Testis (tissue), 3 donors: Measurements from ENCODE around the gene BTRC. TPM values are rescaled to one million over a fixed set of nuclear protein-coding genes. Genes with fewer than 3 reads are reported as not detected.

Experiments
- DNase-seq: peaks from one replicate; pipeline ENCODE4 v3.0.0-alpha.2; 2019
- H3K27ac ChIP-seq, 2 donors: fragments of 200-600 bp; sonication (generic); one replicate each; pipeline ENCODE4 v1.5.1; 2019
- H3K27me3 ChIP-seq: fragments of 200-600 bp; sonication (generic); one replicate; pipeline ENCODE4 v1.5.1; 2019
- H3K36me3 ChIP-seq: fragments of 200-600 bp; sonication (generic); one replicate; pipeline ENCODE4 v1.5.1; 2017; ENCODE audit warnings: low read depth; ENCODE audit errors: missing control alignments
- H3K4me1 ChIP-seq: fragments of 200-600 bp; sonication (generic); one replicate; pipeline ENCODE4 v1.5.1; 2019
- H3K4me3 ChIP-seq, 2 donors: fragments of 200-600 bp; sonication (generic); one replicate each; pipeline ENCODE4 v1.5.1; 2017 to 2019
- H3K9me3 ChIP-seq: fragments of 200-600 bp; sonication (generic); one replicate; pipeline ENCODE4 v1.5.1; 2017
- POLR2A ChIP-seq: fragments of 450-650 bp; IDR thresholded peaks from one replicate; pipeline ENCODE4 v1.6.1; 2017; ENCODE audit warnings: antibody characterized with exemption, mild to moderate bottlenecking, moderate library complexity
- WGBS, 2 donors: methylation state at CpG; one replicate each; pipeline ENCODE4 v1.1.5; 2018; 5-methylcytosine and 5-hydroxymethylcytosine counted together
- intact Hi-C: fragments of 100-400 bp; cut with DNase I; formaldehyde crosslinking; loops from one replicate; pipeline ENCODE4 v1.15.1; 2023; ENCODE audit warnings: low total_unique reads
- polyA plus RNA-seq: library from polyadenylated mRNA; stranded (reverse); fragments of 350-450 nt; fragmentation: Illumina TruSeq; extraction: RNeasy Lipid Tissue Mini Kit (QIAGEN cat#74804); gene quantifications from one replicate; pipeline ENCODE4 v1.2.3, GENCODE V29; 2014; ENCODE audit warnings: low read depth, low replicate concordance; ENCODE audit not compliant: insufficient read depth
- total RNA-seq, 2 donors: library from RNA; depleted of rRNA; stranded (reverse); fragments of >200 nt; gene quantifications; one replicate each; pipeline ENCODE4 v1.2.3, GENCODE V29; 2016
- TF ChIP-seq, protein P1 (sequence below), 3 experiments: fragments of 450-650 bp in 2 of 3; fragments of 200-600 bp in 1 of 3; sonication (generic) in 1 of 3; IDR thresholded peaks; one replicate each; pipeline ENCODE4 v1.5.1; 2016 to 2019; ENCODE audit warnings: antibody characterized with exemption in 3 of 3, mild to moderate bottlenecking in 2 of 3, moderate library complexity in 1 of 3

The BTRC gene
- total and polyA plus RNA-seq, 3 donors from 2014 or later, result 40.0 to 43.8 (median 41.0) TPM

DNA sequence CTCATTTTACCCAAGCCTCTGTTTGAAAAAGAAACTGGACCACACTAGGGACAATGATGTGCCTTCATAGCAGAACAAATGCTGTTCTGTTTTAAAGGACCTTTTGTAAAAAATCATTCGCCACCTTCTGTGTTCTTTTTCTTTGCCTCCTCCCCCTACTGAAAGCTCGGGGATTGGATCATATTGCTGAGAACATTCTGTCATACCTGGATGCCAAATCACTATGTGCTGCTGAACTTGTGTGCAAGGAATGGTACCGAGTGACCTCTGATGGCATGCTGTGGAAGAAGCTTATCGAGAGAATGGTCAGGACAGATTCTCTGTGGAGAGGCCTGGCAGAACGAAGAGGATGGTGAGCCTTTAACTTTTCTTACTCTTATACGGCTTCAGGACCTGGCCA, 171.9 kb downstream of the BTRC start:
- DNase-seq, result no peak
- no peak for TF ChIP-seq POLR2A
- TF ChIP-seq, protein P1, sequence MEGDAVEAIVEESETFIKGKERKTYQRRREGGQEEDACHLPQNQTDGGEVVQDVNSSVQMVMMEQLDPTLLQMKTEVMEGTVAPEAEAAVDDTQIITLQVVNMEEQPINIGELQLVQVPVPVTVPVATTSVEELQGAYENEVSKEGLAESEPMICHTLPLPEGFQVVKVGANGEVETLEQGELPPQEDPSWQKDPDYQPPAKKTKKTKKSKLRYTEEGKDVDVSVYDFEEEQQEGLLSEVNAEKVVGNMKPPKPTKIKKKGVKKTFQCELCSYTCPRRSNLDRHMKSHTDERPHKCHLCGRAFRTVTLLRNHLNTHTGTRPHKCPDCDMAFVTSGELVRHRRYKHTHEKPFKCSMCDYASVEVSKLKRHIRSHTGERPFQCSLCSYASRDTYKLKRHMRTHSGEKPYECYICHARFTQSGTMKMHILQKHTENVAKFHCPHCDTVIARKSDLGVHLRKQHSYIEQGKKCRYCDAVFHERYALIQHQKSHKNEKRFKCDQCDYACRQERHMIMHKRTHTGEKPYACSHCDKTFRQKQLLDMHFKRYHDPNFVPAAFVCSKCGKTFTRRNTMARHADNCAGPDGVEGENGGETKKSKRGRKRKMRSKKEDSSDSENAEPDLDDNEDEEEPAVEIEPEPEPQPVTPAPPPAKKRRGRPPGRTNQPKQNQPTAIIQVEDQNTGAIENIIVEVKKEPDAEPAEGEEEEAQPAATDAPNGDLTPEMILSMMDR (IDR thresholded peaks at IDR 0.05), result no peak
- Histone ChIP-seq H3K4me1 (no peaks in the 10 kb centered on the region), H3K27me3 (no peaks in the 10 kb centered on the region), H3K9me3 (no peaks in the 10 kb centered on the region), H3K27ac (no peak overlapping the region), H3K36me3 (no peaks in the 10 kb centered on the region), H3K4me3 (no peak overlapping the region)
- WGBS, 2 donors, result 68 to 80% methylated on average over 6 of the region's 6 CpGs
- intact Hi-C loops, result no loop called here

GRCh38 chr10:101529207-101529606, 175.2 kb downstream of the BTRC start:
- intact Hi-C loops, result no loop called here
- Histone ChIP-seq H3K4me1 (no peaks in the 10 kb centered on the region), H3K4me3 (no peak overlapping the region), H3K27me3 (no peaks in the 10 kb centered on the region), H3K36me3 (no peaks in the 10 kb centered on the region), H3K9me3 (no peaks in the 10 kb centered on the region), H3K27ac (no peak overlapping the region)
- no peak for DNase-seq
- 85 to 88% methylated on average over 1 of the region's 1 CpG for WGBS, 2 donors
- TF ChIP-seq, protein P1 (IDR thresholded peaks at IDR 0.05), result no peak
- no peak for TF ChIP-seq POLR2A

DNA sequence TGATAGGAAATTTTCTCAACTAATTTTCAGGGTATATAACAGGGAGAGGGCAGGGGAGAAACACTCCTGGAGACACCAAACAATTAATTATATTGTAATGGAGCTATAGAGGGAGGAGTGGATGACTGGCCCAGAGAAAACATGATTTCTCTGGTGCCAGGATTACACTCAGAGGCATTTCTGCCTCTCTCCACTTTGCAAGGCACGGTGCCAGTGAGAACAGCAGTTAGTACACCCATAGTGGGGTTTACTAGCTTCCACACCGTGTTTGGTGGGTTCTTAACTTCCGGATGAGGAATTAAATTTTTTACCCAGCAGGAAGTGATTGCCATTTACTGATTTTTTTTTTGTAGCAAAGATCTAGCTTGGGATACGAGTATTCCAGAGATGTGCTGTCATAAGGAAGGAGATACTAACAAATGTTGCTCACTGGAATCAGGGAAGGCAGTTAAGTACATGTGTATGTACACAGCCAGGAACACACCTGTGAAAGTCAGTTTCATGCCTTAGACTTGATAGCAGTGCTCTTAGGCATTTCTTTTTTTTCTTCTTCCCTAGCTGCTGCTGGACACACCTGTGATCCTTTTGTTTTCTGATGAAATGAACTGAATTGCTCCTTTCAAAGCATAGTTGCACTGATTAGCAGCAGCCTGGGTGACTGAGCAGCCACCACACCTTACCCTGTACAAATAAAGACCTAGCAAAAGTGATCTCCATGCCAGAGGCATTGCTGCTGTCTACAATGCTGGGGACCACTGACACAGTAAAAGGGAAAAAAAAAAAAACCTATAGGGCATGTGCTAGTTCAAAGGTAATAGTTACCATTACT, 176.0 kb downstream of the BTRC start:
- Histone ChIP-seq H3K27ac (no peak overlapping the region), H3K36me3 (no peaks in the 10 kb centered on the region), H3K4me3 (no peak overlapping the region), H3K27me3 (no peaks in the 10 kb centered on the region), H3K4me1 (no peaks in the 10 kb centered on the region), H3K9me3 (no peaks in the 10 kb centered on the region)
- WGBS, 2 donors, result 87 to 91% methylated on average over 4 of the region's 4 CpGs
- no peak for TF ChIP-seq POLR2A
- TF ChIP-seq, protein P1 (IDR thresholded peaks at IDR 0.05), result no peak
- DNase-seq, result no peak
- intact Hi-C loops, result no loop called here

GRCh38 chr10:101535949-101536348, 182.0 kb downstream of the BTRC start:
- Histone ChIP-seq H3K9me3 (no peaks in the 10 kb centered on the region), H3K27ac (peak overlapping the region in 1 of 2 donors; percentile 51), H3K4me1 (no peaks in the 10 kb centered on the region), H3K4me3 (no peak overlapping the region), H3K27me3 (no peaks in the 10 kb centered on the region), H3K36me3 (no peaks in the 10 kb centered on the region)
- TF ChIP-seq, protein P1 (IDR thresholded peaks at IDR 0.05), result no peak
- no peak for TF ChIP-seq POLR2A
- WGBS, 2 donors, result 59 to 77% methylated on average over 4 of the region's 4 CpGs
- intact Hi-C loops, result no loop called here
- peak; percentile 69 for DNase-seq

DNA sequence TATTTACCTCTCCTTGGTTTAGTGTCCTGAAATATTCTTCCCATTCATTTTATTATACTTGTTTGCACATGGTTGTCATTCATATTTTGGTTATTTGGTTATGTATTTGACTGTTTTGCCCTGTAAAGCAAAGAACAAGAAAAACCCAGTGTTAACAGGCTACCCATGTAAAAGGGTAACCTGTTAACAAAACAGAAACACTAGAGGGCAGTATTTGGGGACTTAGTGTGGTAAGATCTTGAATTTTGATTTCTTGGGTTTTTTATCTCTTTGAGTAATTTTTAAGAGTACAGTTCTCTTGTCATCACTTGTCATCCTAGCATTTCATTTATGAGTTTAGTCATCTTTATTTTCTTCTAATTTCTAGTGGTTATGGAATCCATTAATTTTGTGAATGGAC, 182.8 kb downstream of the BTRC start:
- Histone ChIP-seq H3K4me3 (no peak overlapping the region), H3K27ac (no peak overlapping the region), H3K4me1 (no peaks in the 10 kb centered on the region), H3K9me3 (no peaks in the 10 kb centered on the region), H3K27me3 (no peaks in the 10 kb centered on the region), H3K36me3 (no peaks in the 10 kb centered on the region)
- TF ChIP-seq, protein P1 (IDR thresholded peaks at IDR 0.05), result peak in 2 of 3 experiments; percentile 29 to 34
- TF ChIP-seq POLR2A, result no peak
- intact Hi-C loops, result no loop called here
- no peak for DNase-seq
